Fibroblast of mammary gland (primary cell): ENCODE measurements around the gene ANKRD44.

Experiments
- DNase-seq: peaks from one replicate; pipeline ENCODE4 v3.0.0-alpha.2; 2010; ENCODE audit warnings: low read depth
- H3K4me3 ChIP-seq: 2 replicates; pipeline ENCODE4 v1.5.1; 2011; ENCODE audit warnings: low read depth, mild to moderate bottlenecking, low read length, moderate library complexity; ENCODE audit not compliant: control insufficient read depth
- TF ChIP-seq, protein P1 (sequence below): conservative IDR thresholded peaks from 2 replicates; pipeline ENCODE4 v1.5.1; 2011; ENCODE audit warnings: low read depth, low read length, inconsistent platforms; ENCODE audit not compliant: control insufficient read depth, insufficient read depth

Gene ANKRD44

DNA sequence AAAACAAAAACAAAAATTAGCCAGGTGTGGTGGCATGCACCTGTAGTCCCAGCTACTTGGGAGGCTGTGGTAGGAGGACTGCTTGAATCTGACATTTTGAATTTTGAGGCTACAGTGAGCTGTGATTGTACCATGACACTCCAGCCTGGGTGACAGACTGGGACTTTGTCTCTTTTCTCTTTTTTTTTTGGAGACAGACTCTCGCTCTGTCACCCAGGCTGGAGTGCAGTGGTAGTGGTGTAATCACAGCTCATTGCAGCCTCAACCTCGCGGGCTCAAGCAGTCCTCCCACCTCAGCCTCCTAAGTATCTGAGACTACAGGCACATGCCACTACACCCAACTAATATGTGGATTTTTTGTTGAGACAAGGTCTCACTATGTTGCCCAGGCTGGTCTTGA is 35.6 kb downstream of the ANKRD44 start:
- TF ChIP-seq, protein P1, sequence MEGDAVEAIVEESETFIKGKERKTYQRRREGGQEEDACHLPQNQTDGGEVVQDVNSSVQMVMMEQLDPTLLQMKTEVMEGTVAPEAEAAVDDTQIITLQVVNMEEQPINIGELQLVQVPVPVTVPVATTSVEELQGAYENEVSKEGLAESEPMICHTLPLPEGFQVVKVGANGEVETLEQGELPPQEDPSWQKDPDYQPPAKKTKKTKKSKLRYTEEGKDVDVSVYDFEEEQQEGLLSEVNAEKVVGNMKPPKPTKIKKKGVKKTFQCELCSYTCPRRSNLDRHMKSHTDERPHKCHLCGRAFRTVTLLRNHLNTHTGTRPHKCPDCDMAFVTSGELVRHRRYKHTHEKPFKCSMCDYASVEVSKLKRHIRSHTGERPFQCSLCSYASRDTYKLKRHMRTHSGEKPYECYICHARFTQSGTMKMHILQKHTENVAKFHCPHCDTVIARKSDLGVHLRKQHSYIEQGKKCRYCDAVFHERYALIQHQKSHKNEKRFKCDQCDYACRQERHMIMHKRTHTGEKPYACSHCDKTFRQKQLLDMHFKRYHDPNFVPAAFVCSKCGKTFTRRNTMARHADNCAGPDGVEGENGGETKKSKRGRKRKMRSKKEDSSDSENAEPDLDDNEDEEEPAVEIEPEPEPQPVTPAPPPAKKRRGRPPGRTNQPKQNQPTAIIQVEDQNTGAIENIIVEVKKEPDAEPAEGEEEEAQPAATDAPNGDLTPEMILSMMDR = no peak
- no peak for DNase-seq
- no peak overlapping the region for H3K4me3 ChIP-seq

DNA sequence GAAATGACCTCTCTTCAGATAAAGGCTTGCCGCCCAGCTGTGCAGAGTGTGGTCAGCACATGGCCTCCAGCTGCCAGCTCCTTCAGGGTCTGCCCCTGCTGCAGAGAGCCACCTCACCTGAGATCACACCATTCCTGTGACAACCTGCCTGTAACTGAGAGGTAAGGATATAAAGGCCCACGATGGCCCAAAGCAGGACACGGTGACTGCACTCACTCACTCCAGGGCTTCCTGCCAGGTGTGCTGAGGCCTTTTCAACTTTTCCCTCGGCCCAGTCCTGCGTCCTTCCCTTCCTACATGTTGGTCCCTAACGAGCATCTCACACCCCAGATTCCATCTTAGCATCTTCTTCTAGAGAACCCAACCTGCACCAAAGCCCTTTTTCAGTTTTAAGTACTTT is 36.2 kb downstream of the ANKRD44 start:
- H3K4me3 ChIP-seq = no peak overlapping the region
- TF ChIP-seq, protein P1 = no peak

DNA sequence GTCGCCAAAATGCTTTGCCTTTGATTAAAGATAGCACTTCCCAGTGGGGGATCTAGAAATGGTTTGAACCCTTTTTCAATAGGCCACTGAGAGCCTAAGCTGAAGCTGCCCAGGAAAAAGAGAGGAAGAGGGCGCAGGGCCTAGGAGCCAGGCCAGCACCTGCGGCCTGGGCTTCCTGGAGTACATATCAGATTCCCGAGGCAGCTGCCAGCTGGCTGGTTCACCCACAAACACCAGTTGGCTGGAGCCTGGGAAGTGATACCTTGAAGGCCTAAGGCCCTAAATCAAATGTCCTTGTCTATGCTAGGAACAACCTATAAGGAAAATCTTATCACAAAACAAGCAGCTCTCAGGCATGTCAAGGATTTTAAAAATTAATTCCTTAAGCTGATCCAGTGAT is 37.1 kb downstream of the ANKRD44 start:
- no peak overlapping the region for H3K4me3 ChIP-seq
- TF ChIP-seq, protein P1 = no peak
- no peak for DNase-seq

More for the DNA sequence above, 36.2 kb downstream of the ANKRD44 start:
- DNase-seq = no peak

DNA sequence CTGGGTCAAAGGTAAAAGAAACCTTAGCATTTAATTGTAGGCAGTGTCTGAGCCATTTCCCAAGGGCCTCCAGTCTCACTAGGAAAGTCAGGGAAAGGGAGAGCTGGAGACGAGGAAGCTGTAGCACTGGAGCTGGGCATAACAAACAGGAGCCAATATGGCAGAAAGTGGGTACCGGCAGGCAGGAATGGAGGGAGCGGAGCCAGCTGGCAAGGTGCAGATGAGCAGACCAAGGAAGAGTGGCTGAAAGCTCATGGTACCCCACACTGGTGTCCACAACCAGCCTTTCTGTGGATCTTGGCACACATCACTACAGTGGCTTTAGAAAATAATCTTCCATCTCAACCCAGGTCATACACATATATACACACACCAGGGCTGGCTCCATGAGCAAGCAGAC is 40.0 kb downstream of the ANKRD44 start:
- no peak overlapping the region for H3K4me3 ChIP-seq
- no peak for DNase-seq
- TF ChIP-seq, protein P1 = no peak

DNA sequence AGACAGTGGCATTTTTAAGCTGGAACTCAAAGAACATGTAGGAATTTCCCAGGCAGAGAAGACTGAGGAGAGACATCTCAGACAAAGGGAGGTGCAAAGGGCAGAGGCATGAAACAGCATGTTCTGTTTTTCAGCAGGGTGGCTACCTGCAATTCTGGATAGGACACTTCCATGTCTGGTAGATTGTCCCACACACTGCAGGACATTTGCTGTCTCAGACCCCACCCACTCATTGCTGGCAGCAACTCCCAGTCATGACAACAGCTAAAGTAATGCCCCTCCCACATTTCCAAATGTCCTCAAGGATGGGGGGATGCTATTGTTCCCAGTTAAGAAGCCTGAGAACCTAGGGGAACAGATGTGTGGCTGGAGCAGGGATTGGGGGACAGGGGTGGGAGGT is 40.8 kb downstream of the ANKRD44 start:
- TF ChIP-seq, protein P1 = no peak
- no peak for DNase-seq
- no peak overlapping the region for H3K4me3 ChIP-seq

DNA sequence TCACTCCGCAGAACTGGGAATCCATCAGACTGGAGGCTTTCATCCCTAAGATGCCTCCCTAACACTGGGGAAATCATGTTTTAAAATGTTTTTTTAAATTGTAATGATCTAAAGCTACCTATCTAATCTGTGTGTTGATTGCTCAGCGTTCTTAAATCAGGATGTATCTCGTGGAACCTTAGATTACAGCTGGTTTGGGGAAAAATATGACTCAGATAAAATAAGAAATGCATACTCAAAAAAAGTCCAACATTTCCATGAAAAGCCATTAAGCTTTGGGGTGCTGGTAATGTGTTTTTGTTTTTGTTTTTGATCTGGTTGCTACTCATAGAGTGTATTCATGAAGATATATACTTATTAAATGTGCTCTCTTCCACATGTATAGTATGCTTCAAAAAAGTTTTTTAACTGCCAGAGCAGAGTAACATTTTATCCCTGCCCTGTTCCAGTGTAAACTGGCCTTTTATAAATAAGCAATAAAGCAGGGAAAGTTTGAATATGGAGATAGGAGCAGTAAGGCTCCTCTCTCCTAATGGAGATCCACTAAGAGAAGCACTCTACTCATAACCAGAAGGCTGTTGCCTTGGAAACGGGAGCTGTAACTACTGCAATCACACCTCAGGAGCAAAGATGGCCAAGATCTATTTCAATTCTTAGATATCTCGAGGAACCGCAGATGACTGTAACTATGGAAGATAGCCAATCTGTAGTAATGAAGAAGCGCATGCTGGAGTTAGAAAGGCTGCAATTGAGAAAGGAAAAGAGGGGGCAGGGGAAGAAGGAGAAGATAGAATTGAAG is 41.6 kb downstream of the ANKRD44 start:
- H3K4me3 ChIP-seq = no peak overlapping the region
- peak; percentile 82 for DNase-seq
- TF ChIP-seq, protein P1 = no peak
